H1 (cell line): Measurements from ENCODE around the gene SLAIN2.

Experiments
- CBX5 ChIP-seq: fragments of 300-800, 300-1000 bp; sonication (generic); IDR thresholded peaks from 2 replicates; pipeline ENCODE4 v1.7.1; 2016; ENCODE audit warnings: antibody characterized with exemption, low read length, low read depth
- CBX8 ChIP-seq: fragments of 300-800, 300-1000 bp; sonication (generic); IDR thresholded peaks from 2 replicates; pipeline ENCODE4 v1.7.1; 2016; ENCODE audit warnings: low read depth, low read length, borderline replicate concordance
- HDAC6 ChIP-seq: IDR thresholded peaks from one replicate; pipeline ENCODE4 v1.7.1; 2012; ENCODE audit warnings: low read depth, mild to moderate bottlenecking, inconsistent platforms, low read length, moderate library complexity
- POLR2A ChIP-seq, 2 experiments: IDR thresholded peaks; 1 replicate in 1 of 2; 2 replicates in 1 of 2; pipeline ENCODE4 v1.6.1; 2011; ENCODE audit warnings: low read depth in 2 of 2, low read length in 2 of 2, mild to moderate bottlenecking in 2 of 2; ENCODE audit errors: control extremely low read depth in 1 of 2
- POLR2AphosphoS5 ChIP-seq: IDR thresholded peaks from 2 replicates; pipeline ENCODE4 v1.6.1; 2011; ENCODE audit warnings: low read depth, low read length
- SP1 ChIP-seq: IDR thresholded peaks from 2 replicates; pipeline ENCODE4 v1.6.1; 2011; ENCODE audit warnings: low read depth, low read length
- TF ChIP-seq, protein P1 (sequence below), 3 experiments: IDR thresholded peaks; 1 replicate in 2 of 3; 2 replicates in 1 of 3; pipeline versions ENCODE4 v1.5.1 to v1.6.1; 2011; ENCODE audit warnings: low read length in 3 of 3, mild to moderate bottlenecking in 3 of 3, inconsistent platforms in 2 of 3, low read depth in 1 of 3, moderate library complexity in 1 of 3; ENCODE audit not compliant: insufficient read depth in 1 of 3; ENCODE audit errors: control extremely low read depth in 1 of 3

DNA sequence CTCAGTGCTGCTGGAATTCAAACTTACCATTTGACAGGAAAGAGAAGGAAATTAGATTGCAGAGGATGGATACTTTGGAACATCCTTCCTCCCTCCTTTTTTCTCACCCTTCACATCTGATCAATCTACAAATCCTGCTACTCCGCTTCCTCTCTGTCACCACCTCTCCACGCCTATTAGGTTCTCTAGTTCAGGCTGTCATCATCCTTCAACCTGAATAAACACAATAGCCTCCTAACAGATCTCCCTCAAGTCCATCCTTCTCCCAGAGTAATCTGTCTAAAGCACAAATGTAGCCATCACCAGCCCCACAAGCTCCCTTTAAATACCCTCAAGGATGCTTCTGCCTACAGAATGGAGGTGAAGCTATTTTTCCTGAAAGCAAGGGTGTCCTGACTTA is 20.0 kb upstream of the SLAIN2 start:
- no peak for TF ChIP-seq POLR2A (IDR thresholded peaks at IDR 0.05; ENCODE audit: control extremely low read depth in 1 of 2, low read depth in 2 of 2, low read length in 2 of 2)
- TF ChIP-seq, protein P1, sequence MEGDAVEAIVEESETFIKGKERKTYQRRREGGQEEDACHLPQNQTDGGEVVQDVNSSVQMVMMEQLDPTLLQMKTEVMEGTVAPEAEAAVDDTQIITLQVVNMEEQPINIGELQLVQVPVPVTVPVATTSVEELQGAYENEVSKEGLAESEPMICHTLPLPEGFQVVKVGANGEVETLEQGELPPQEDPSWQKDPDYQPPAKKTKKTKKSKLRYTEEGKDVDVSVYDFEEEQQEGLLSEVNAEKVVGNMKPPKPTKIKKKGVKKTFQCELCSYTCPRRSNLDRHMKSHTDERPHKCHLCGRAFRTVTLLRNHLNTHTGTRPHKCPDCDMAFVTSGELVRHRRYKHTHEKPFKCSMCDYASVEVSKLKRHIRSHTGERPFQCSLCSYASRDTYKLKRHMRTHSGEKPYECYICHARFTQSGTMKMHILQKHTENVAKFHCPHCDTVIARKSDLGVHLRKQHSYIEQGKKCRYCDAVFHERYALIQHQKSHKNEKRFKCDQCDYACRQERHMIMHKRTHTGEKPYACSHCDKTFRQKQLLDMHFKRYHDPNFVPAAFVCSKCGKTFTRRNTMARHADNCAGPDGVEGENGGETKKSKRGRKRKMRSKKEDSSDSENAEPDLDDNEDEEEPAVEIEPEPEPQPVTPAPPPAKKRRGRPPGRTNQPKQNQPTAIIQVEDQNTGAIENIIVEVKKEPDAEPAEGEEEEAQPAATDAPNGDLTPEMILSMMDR (IDR thresholded peaks at IDR 0.05; ENCODE audit: control extremely low read depth in 1 of 3, insufficient read depth in 1 of 3, low read depth in 1 of 3, low read length in 3 of 3), result no peak
- TF ChIP-seq SP1, result no peak
- no peak for TF ChIP-seq CBX5
- no peak for TF ChIP-seq POLR2AphosphoS5
- no peak for TF ChIP-seq HDAC6
- TF ChIP-seq CBX8, result no peak
